Measurements from ENCODE around the gene UST.

DNA sequence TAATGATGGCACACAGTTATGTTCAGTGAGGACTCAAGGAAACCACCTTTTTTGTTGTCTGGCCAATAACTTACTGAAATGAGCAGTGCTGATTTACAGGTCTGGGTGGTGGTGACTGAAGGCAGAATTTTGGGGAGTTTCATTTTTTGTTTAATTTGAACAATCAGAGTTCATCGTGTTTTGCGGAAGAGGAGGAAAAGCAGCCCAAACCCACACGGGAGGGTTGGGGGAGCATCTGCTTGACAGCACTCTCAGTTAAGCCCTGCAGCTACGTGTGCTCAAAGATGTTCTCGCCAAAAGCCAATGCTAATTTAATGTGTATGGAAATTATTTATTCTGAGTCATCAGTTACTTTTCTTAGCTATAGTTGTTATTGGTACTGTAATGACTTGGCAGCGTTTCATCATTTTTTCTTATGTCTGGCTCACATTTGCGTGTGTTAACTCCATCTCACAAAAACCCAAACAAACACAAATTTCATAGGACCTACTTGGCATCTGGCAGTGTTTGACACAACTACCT is 89.2 kb downstream of the UST start:
- TF ChIP-seq, protein P1, sequence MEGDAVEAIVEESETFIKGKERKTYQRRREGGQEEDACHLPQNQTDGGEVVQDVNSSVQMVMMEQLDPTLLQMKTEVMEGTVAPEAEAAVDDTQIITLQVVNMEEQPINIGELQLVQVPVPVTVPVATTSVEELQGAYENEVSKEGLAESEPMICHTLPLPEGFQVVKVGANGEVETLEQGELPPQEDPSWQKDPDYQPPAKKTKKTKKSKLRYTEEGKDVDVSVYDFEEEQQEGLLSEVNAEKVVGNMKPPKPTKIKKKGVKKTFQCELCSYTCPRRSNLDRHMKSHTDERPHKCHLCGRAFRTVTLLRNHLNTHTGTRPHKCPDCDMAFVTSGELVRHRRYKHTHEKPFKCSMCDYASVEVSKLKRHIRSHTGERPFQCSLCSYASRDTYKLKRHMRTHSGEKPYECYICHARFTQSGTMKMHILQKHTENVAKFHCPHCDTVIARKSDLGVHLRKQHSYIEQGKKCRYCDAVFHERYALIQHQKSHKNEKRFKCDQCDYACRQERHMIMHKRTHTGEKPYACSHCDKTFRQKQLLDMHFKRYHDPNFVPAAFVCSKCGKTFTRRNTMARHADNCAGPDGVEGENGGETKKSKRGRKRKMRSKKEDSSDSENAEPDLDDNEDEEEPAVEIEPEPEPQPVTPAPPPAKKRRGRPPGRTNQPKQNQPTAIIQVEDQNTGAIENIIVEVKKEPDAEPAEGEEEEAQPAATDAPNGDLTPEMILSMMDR (IDR thresholded peaks at IDR 0.05), result no peak
- TF ChIP-seq EZH2 (IDR thresholded peaks at IDR 0.05; ENCODE audit: borderline replicate concordance, insufficient read depth, low read depth, low read length, poor library complexity, severe bottlenecking), result no peak
